Ovary (tissue), 3 donors: Measurements from ENCODE around the gene MAG.

ENCODE experiments used
- EP300 ChIP-seq: sonication (generic); formaldehyde crosslinking; IDR thresholded peaks from one replicate; pipeline ENCODE4 v1.6.1; 2017; ENCODE audit warnings: antibody characterized with exemption
- POLR2A ChIP-seq: fragments of 450-650 bp; IDR thresholded peaks from one replicate; pipeline ENCODE4 v1.6.1; 2017; ENCODE audit warnings: antibody characterized with exemption, mild to moderate bottlenecking, moderate library complexity
- TF ChIP-seq, protein P1 (sequence below), 3 donors: fragments of 450-650 bp in 2 of 3; fragments of 200-600 bp in 1 of 3; IDR thresholded peaks; one replicate each; pipeline versions ENCODE4 v1.5.1 to v1.8.0; 2016 to 2022; ENCODE audit warnings: antibody characterized with exemption in 3 of 3, mild to moderate bottlenecking in 1 of 3
- donor health status: DM: no; HTN: no; CAD: no.

DNA sequence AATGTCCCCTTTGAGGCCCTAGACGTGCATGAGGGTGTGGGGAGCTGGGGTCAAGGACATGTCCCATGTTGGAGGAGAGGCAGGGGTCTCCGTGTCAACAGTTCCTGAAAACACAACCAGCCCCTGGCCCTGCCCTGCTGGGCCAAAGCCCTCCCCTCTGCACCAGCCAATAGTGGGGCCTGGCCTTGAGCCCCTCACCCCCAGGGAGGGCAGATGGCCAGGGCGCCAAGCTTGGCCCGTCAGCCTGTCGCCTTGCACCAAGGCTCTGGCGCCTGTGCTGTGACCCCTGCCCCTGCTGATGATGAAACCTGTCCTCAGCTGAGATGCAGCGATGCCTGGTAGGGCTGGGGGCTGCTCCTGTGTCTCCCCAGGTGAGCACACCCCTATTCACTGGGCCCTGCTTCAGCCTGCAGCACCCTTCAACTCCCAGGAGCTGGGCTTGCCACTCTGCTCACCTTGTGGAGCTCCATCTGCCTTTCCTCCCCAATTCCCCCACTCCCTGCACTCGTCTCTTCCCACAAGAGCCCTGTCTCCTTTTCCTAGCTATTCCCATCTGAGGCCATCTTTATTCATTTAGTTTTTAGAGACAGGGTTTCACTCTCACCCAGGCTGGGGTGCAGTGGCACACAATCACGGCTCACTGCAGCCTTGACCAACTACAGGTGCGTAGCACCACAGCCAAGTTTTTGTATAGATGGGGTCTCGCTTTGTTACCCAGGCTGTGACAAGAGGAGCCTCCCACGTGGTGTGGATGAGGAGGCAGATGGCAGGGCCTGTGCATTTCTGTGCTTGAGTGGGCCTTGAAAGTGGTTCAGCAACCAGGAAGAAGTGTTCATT, 11.8 kb upstream of the MAG start:
- TF ChIP-seq EP300 (no peak), POLR2A (no peak)
- TF ChIP-seq, protein P1, sequence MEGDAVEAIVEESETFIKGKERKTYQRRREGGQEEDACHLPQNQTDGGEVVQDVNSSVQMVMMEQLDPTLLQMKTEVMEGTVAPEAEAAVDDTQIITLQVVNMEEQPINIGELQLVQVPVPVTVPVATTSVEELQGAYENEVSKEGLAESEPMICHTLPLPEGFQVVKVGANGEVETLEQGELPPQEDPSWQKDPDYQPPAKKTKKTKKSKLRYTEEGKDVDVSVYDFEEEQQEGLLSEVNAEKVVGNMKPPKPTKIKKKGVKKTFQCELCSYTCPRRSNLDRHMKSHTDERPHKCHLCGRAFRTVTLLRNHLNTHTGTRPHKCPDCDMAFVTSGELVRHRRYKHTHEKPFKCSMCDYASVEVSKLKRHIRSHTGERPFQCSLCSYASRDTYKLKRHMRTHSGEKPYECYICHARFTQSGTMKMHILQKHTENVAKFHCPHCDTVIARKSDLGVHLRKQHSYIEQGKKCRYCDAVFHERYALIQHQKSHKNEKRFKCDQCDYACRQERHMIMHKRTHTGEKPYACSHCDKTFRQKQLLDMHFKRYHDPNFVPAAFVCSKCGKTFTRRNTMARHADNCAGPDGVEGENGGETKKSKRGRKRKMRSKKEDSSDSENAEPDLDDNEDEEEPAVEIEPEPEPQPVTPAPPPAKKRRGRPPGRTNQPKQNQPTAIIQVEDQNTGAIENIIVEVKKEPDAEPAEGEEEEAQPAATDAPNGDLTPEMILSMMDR (IDR thresholded peaks at IDR 0.05), result no peak
